GM18511 (cell line): ENCODE data around the gene OR9A2.

Experiments used
- ATAC-seq: cut with Tn5 transposase; IDR thresholded peaks from one replicate; pipeline ENCODE4 v1.9.1; 2021; ENCODE audit warnings: mild to moderate bottlenecking, moderate library complexity; ENCODE audit not compliant: unreplicated experiment

The OR9A2 gene

DNA sequence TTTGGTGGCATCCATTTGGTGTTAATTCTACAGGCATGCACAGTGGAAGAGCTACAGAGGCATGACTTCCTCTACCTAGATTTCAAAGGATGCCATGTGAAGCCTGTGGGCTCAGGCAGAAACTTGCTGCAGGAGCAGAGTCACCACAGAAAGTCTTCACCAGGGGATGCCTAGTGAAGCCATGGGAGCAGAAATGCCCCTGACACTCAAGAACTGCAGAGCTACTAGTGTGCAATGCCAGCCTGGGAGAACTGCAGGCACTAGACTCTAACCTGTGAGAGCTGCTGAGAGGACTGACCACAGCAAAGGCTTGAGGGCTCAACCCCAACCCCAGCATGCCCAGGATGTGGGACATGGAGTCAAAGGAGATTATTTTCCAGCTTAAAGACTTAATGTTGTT, 3.9 kb downstream of the OR9A2 start:
- ATAC-seq = no peak

DNA sequence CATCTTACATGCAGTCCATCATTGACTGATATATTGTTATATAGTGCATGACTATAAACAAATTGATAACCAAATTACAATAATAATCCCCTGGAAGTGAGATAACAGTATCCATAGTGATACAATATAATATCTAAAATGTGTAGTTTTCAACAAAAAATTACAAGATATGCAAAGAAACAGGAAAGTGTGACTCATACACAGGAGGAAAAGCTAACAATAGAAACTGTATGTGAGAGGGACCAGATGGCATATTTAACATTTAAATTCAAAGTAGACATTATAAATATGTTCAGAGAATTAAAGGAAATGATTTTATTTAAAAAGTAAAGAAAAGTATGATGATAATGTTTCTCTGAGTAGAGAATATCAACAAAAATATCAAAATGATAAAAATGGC, 8.0 kb downstream of the OR9A2 start:
- no peak for ATAC-seq

DNA sequence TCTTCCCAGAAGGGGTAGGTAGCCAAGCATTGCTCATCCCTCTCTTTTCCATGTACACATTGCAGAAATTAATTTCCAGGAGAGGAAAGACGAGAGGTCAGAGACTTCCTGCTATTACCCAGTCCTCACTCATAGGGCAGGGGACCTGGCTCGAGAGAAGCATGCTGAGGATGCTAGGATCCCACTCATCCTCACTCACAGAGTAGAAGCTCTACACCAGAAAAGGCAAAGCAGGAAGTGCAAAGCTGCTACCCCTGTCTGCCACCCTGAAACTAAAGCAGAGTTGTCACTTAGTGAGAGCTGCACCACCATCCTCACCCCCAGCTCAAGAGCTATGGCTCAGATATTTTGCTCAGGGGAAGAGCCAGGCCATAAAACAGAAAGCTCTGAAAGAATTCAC, 9.9 kb downstream of the OR9A2 start:
- ATAC-seq = no peak

DNA sequence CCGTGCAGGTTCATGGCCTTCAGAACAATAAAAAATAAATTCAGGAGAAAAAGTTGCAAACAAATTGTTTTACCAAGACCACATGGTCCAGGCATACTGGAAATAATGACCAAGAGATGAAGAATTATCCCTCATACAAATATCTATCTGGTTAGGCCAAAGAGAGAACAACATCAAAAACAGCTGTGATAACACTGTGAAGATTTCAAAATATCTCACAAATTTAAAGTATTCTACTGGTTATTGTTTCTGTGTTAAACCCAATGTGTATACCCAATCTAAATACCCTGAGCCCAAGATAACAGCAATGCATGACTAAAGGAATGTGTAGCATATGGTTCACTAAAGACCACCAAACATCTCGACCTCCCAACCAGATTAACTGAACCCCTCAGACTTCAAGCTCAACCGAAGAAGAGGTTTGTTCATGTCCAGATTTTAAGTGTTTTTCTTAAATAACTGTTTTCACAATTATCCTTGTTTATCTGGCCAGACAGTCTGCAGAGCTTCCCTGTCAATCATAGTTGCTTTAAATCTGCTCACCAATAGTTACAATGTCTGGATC, 10.9 kb downstream of the OR9A2 start:
- no peak for ATAC-seq

DNA sequence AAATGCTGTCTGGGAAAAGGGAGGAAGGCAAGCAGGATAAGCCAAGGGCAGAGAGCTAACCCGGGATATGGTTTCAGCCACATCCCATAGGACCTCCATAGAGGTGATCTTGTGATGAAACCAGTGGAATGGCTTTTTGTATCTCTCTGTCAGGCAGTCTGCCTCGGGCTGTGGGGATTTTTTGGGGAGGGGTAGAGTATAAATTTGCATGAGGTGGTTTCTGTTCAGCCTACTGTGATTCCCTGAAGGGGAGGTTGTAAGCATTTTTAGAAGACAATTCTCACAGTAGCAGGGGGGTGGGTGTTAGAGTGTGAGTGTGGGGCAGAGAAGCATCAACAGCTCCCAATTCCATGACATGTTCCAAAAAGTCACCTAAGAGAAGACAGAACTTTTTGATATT, 11.8 kb downstream of the OR9A2 start:
- peak; percentile 96 for ATAC-seq

DNA sequence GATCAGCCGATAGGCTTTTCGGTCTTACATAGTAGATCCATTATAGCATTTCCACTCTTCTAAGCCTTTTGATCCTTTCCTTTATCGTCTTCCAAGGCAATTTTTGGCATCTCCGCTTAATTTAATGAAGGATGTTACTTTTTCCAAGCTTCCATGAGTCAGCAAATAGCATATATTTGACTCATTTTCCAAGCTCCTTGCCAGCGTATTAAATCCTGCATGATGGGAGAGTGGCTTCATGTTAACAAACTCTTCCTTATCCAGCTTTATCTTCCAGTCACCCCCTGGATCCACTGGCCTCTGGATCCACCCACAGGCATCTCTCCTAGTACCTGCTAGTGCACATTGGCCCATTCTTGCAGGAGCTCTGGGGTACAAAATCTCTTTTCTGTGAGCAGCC, 13.0 kb downstream of the OR9A2 start:
- no peak for ATAC-seq

DNA sequence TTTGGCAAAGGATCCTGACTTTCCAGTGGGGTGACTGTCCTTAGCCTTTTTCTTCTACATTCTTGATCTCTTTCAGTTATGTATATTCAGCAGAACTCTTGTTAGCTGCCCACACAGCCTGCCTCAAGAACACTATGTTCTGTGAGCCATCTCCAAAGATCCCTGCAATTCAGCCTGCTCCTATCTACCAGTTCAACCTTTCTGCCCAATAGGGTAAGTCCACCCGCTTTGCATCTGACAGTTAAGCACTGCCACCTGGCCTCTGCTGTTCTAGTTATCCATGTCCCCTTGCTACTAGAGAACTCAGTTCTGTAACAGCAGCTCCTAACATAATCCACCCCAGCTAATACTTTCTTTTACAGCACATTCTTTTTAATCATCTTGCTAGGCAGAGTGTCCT, 13.5 kb downstream of the OR9A2 start:
- ATAC-seq = no peak

DNA sequence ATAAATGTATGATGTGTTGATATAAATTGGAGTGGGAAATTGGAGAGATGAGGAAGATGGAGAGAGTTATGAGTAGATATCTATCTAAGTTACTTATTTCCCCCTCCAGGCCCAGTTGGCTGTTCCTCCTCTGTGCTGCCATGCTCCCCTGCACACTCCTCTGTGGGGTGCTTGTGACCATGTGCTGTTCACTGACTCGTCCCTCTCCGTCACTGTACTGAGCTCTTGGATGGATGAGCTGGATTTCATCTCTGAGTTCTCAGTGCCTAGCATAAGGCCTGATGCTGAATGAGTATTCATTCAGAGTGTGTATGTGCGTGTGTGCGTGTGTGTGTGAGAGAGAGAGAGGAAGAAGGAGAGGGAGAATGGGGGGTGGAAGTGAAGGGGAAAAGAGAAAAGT, 14.5 kb downstream of the OR9A2 start:
- no peak for ATAC-seq

DNA sequence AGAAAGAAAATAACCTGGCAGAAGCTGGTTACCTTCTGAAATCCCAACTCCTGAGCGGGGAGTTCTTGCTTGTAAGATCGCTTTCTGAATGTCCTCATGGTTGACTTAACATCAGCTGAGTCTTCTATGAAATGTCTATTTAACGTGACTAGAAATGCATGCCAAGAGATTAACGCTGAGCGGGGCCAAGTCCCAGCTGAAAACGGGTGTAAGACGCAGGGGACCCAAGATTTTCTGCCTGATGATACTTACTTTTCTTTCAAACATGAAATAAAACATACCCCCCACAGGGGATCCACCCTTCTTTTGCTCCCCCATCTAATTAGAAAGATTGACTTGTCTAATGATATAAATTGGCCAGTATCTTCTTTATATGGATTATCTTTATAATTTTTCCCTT, 14.9 kb downstream of the OR9A2 start:
- ATAC-seq = no peak

DNA sequence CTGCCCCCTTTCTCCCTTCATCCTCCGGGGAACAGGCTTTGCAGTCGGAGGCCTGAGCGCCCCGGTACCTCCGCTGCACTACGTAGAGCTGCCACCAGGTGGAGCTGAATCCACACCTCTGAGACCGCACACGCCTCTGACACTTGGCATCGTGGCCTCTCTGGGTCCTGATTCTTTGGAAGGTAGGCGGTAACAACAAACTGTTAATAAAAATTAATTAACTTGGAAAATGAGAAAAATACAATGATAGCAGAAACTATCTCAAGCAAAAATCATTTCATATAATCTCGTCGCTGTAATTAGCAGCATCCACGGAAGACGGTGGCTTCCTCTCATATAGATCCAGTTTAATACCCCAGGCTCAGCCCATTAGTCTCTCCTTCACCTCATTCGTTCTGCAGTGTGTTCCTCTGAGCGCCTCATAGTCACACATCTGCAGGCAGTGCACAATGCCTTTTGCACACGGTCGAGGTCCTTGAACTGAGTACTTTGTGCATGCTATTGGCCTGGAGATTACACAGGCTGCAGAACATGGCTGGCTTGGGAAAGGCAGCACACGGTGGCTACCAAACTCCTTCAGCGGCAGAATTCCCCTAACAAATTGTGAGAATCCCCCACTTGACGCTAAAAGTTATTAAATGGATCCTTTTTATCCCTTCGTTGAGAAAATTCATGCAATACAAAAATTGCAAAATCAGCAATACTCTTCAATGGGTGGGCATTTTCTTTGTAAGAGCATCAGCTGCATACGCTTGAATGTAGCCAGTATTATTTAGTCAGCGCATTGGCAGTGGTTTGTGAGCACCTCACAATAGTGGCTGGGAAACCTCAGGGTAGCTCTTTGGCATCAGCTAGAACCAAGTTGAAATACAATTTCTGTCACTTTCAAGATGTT, 18.7 kb downstream of the OR9A2 start:
- peak; percentile 90 for ATAC-seq

DNA sequence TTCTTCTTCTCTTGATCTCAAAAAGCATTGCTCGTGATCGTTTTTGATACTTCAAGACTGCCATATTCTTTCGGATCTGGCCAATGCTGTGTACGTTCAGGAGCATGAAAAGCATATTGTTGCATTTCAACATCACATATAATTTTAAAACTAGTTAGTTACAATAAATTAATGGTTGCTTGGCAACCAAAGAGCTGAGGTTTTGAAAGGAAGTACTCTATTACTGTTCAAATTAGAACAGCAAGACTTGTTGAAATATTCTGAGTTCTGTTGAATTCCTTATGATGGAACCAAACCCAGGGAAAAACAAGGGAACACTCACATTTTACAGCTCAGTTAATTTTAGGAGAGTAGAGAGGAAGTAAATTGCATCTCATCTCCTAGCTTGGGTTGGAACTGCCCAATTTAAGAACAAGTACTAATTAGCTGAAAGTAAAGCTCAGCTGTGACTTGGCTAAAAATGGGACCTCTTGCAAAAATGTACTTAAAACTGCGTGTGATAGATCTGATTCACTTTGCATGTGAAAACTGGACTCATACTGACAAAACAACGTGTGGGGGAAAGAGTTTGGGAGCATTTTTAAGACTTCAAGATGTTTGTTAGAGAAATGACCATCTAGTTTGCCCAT, 21.2 kb downstream of the OR9A2 start:
- ATAC-seq = no peak

DNA sequence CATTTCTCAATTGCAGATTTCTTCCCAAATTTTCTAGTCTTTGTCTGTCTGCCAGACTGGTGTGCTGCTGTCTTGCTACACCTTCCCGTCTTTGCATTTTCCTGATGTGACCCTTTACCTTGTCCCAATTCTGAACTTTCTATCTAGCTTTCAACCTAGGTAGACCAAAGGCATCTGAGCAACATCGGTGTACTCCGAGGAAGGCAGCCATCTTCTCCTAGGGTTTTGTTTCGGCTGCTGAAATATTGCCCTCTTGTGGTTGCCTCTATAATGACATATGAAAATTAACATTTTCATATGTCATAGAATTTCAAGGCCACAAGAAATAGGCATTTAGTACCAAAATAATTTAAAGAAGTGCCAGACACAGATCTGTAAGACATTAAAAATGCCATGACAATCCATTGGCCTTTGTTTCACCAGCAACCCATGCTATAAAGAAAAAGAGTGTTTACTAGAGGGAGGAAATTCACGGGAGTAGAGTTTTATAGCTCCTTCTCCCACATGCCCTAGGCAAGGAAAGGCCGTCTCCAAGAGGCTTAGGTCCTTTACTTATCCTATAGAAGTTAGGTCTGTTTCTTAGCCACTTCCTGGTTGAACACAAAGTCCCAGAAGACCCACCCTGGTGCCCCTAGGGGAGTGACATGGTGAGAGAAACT, 23.4 kb downstream of the OR9A2 start:
- peak; percentile 71 for ATAC-seq

DNA sequence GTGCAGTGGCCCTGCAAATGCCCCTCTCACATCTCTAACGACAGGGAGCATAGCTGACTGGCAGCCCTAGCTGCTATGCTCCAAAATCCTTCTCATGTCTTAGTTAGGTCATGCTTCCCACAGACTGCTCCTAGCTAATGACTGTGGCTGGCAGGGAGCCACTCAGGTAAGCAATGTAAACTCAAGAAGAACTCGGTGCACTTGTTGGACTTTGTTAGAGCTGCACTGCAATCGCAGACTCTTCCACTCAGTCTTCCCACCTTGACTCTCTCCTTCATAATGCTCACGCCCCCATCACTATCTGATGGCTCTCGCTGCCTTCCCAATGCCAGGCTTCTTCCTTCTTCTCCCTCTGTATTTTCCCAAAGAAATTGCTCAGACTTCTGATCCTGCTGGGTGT, 24.0 kb downstream of the OR9A2 start:
- ATAC-seq = no peak

DNA sequence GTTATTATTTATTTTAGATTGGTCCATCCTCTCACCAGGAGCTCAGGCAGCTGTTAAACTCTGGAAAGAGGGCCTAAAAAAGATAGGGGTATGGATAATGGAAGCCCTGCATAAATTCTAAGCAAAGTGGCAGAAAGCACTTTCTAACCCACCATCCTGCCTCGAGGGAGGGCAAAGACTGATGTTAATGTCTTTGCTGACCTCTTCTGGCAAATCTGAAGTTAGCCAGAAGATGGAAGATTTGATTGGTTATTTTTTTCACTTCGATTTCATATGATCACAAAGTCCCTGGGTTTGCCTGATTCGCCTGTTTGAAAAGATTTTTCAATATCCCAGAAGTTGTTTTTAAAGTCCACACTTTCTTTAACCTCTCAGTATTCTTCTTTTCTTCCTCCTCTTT, 24.8 kb downstream of the OR9A2 start:
- ATAC-seq = no peak

DNA sequence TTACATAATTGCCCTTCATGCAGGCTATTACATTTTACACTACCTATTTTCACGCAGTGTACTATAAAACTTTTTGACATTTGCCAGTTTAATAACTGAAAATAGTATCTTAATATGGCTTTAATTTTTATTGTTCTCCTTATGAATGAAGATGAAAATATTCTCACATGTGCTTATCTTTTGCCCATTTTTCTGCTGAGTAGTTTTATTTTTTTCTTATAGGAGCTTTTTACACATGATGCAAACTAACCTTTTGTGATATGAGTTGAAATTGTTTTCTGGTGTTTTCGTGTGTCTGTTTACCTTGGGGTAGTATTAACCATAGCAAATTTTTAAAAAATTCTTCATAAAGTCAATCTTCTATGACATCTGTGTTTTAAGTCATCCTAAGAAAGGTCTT, 26.3 kb downstream of the OR9A2 start:
- ATAC-seq = no peak

DNA sequence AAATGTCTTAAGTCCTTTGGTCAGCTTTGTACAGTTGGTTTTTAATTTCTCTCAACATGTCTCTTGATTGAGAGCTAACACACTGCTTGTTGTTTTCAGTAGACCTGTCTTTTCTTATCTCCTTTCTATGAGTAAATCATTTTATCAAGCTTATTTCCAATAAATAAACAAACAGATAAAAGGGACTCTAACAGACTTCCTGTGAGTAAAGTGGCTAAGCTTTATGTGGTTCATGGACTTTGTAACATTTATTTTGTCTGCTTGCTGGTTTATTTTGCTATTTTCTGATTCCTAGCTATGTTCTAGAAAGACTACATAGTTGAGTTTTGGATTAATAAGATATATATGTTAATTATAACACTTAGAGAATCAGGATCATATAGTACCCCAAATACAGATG, 27.1 kb downstream of the OR9A2 start:
- no peak for ATAC-seq

DNA sequence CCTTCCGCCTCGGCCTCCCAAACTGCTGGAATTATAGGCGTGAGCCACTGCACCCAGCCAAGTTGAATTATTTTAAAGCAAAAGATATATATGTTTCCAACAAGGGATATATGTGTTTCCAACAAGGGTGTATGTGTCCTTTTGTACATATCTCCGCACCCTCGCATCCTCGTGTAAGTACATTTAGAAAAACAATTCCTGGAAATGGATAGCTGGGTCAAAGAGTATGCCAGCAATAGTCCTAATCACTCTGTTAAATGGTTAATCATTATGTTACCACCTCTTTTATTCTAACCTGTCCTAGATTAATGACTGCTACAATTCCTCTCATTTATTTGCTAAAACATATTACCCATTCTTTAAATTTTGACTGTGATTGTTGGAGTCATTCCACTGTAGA, 28.0 kb downstream of the OR9A2 start:
- no peak for ATAC-seq

DNA sequence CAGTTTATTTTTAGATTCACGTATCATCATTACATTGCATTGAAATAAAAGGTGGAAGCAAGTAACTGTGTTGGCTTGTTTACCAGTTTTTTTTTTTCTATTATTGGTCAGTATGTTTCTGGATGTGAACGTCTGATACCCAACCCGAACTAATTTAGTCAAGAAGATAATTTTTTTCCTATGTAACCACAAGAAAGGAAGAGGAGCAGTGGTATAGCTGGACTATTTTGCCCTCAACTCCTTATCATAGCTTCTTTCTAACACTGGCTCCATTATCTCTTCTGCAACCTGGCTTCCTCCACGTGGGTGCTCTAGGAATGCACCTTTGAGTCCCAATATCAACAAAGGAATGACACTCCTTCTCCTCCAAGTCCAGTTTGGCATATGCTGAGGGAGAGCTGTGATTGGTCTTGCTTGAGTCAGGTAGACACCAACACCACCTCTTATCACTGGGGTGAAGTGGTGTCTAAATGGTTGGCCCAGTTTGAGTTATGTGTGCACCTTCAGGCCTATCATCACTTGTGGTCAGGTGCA, 29.4 kb downstream of the OR9A2 start:
- ATAC-seq = no peak

DNA sequence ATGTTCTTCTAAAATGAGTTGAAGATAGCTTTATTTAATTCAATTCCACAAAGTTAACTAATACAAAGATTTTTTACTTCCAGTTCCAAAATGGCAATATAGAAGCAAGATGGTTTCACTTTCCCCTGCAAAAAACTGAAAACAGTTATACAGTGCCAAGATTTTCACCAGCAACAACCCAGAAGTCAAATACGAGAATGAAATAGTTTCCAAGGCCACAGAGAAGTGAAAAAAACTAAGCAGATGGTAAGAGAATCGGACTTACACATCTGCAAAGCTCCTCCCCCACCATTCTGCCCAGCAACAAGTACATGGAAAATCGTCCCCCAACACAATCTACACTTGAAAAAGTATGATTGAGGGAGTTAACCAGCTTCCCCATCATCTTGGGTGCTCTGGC, 34.5 kb downstream of the OR9A2 start:
- no peak for ATAC-seq

DNA sequence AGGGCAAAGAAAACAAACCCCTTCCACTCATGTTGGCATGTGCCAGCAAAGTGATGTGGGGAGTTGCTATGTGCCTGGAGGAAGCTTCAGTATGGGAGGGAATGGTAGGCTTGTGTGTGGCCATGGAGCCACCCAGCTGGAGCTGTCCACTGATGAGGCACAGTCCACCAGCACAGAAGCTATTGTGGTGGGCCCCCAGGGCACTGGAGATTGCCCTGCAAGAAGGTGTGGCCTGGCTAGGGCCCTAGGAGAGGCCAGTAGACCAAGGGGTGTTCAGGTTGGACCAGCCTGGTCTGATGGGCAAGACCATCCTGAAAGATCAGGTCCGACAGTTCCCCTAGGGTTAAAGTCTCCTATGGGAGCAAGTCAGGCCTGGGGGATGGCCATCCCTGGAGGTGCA, 42.6 kb downstream of the OR9A2 start:
- ATAC-seq = no peak

DNA sequence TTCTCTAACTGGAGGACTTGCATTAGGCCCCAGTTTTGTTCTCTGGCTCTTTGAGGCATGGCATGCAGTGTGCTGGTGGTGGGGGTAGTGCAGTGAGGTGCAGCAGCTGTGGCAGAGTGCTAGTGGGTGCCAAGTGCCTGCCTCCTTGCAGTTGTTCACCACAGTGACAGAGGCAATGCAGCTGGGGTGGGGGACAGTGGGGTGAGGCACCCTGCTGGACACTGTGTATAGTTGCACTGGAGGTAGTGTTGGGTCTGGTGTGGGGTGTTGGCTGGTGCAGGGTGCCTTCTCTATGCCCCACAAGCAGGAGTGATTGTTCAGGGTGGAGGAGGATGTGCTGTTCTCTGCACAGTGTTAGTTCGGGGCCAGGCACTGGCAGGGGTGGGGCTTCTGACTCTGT, 43.1 kb downstream of the OR9A2 start:
- no peak for ATAC-seq
